HG03571 (cell line): Measurements from ENCODE around the gene ARGFX.
"Not testable (repeated sequence)": the region's sequence is repeated elsewhere in the genome, so short reads cannot be mapped to it uniquely, and the experiment has no call there.

Experiments
- ATAC-seq: cut with Tn5 transposase; IDR thresholded peaks from one replicate; pipeline ENCODE4 v1.9.1; 2021; ENCODE audit not compliant: unreplicated experiment

ARGFX gene

GRCh38 chr3:121598564-121598963 lies 30.8 kb downstream of the ARGFX start:
- no peak for ATAC-seq

- not testable (repeated sequence) for ATAC-seq
These were observed 32.2 kb downstream of the ARGFX start for GRCh38 chr3:121599900-121600299.

GRCh38 chr3:121601212-121601812 lies 33.6 kb downstream of the ARGFX start:
- no peak for ATAC-seq

GRCh38 chr3:121604759-121605158 lies 37.0 kb downstream of the ARGFX start:
- no peak for ATAC-seq

- no peak for ATAC-seq
These were observed 38.4 kb downstream of the ARGFX start for GRCh38 chr3:121606106-121606505.
